Measurements from ENCODE around the gene LRMDA. TPM values are rescaled to one million over a fixed set of nuclear protein-coding genes. Genes with fewer than 3 reads are reported as not detected.
A peak's percentile ranks its signal among the peaks of the same experiment; 100 is the strongest.

The LRMDA gene
- total RNA-seq, 3 donors from 2014 or later, result 8.3 to 17.1 (median 11.1) TPM

DNA sequence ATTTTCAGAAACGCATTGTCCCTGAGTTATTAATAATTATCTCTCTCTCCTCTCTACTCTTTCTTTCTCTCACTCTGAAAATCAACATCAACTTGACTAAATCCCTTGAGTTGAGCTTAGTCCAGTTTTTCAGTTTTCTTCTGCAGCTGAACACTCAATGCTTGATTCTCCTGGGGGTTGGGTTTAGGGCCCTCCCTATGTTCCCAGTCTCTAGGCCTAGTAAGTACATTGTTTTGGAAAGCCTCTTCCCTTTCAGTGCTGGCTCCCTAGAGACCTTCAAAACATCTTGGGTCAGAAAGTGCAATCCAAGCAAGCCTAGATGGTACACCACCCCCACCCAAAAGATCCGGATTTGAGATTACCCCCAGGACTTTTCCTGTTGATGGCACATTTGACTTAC is 488.5 kb downstream of the LRMDA start:
- H3K27me3 ChIP-seq, result no peaks in the 10 kb centered on the region
- H3K36me3 ChIP-seq, result no peaks in the 10 kb centered on the region
- no peak overlapping the region for H3K4me3 ChIP-seq
- intact Hi-C loops (cut with DNase I; ENCODE audit: low total_unique reads), result loop anchor here (2.0 kb wide), 1 partner anchor 55 kb away; no protein-coding TSS in a partner anchor
- no peak for DNase-seq (ENCODE audit: low spot score in 2 of 2)
- H3K4me1 ChIP-seq, result no peaks in the 10 kb centered on the region
- H3K27ac ChIP-seq, result no peak overlapping the region
- H3K9me3 ChIP-seq, result no peaks in the 10 kb centered on the region
- TF ChIP-seq POLR2A (IDR thresholded peaks at IDR 0.05) (no peak), CTCF (IDR thresholded peaks at IDR 0.05) (no peak), POLR2AphosphoS5 (IDR thresholded peaks at IDR 0.05) (no peak)

DNA sequence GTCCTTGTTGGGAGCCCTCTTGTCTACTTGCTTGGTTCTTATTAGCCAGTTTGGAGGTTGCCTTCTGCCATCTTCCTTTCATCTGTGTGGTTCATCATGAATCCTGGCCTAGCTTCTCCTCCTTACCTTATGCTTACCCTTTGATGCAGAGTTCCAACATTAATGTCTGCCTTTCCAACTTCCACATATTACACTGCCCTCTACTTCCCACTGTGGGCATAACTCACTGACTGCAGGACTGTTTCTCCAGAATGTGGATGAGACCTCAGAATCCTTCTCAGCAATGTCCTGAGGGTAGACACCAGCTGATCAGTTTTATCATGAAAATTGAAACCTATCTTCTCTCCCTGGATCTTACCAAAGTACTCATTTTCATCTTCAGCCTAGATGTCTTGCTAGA is 491.0 kb downstream of the LRMDA start:
- Histone ChIP-seq H3K4me3 (no peak overlapping the region), H3K36me3 (no peaks in the 10 kb centered on the region), H3K9me3 (no peaks in the 10 kb centered on the region), H3K27ac (no peak overlapping the region), H3K4me1 (no peaks in the 10 kb centered on the region), H3K27me3 (no peaks in the 10 kb centered on the region)
- no peak for DNase-seq (ENCODE audit: low spot score in 2 of 2)
- TF ChIP-seq CTCF (IDR thresholded peaks at IDR 0.05) (peak in 1 of 3 donors; percentile 13), POLR2A (IDR thresholded peaks at IDR 0.05) (no peak)
- intact Hi-C loops (cut with DNase I; ENCODE audit: low total_unique reads), result no loop called here

- H3K4me1 ChIP-seq, result no peaks in the 10 kb centered on the region
- intact Hi-C loops (cut with DNase I; ENCODE audit: low total_unique reads), result no loop called here
- H3K27me3 ChIP-seq, result no peaks in the 10 kb centered on the region
- H3K36me3 ChIP-seq, result no peaks in the 10 kb centered on the region
- H3K27ac ChIP-seq, result no peak overlapping the region
- H3K9me3 ChIP-seq, result no peaks in the 10 kb centered on the region
- no peak for DNase-seq (ENCODE audit: low spot score in 2 of 2)
- no peak for TF ChIP-seq POLR2AphosphoS5 (IDR thresholded peaks at IDR 0.05)
- TF ChIP-seq CTCF (IDR thresholded peaks at IDR 0.05), result no peak
- TF ChIP-seq POLR2A (IDR thresholded peaks at IDR 0.05), result no peak
- no peak overlapping the region for H3K4me3 ChIP-seq
These were observed 493.0 kb downstream of the LRMDA start for GRCh38 chr10:75924309-75924902.

DNA sequence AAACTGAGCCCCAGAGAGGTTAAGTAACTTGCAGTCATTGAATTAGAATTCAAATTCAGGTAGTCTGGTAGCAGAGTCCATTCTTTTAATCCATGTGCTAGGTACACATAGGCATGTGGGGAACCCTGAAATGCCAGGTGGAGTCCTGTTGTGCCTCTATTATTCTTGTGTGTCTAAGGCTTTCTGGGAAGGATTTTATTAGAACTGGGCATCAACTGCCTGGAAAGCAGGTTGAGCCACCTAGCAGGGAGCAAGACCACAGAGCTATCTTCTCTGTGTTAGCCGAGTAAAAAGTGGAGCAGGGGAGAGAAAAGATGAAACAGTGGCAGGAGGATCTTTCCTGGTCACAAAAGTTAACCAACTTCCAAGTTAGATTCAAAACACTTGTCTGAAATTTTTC is 494.6 kb downstream of the LRMDA start:
- no peak overlapping the region for H3K4me3 ChIP-seq
- DNase-seq (ENCODE audit: low spot score in 2 of 2), result no peak
- H3K27me3 ChIP-seq, result no peaks in the 10 kb centered on the region
- H3K27ac ChIP-seq, result no peak overlapping the region
- no peak for TF ChIP-seq POLR2AphosphoS5 (IDR thresholded peaks at IDR 0.05)
- no peak for TF ChIP-seq CTCF (IDR thresholded peaks at IDR 0.05)
- TF ChIP-seq POLR2A (IDR thresholded peaks at IDR 0.05), result no peak
- H3K36me3 ChIP-seq, result no peaks in the 10 kb centered on the region
- intact Hi-C loops (cut with DNase I; ENCODE audit: low total_unique reads), result no loop called here
- no peaks in the 10 kb centered on the region for H3K9me3 ChIP-seq
- H3K4me1 ChIP-seq, result no peaks in the 10 kb centered on the region

GRCh38 chr10:75926763-75927162 is 495.3 kb downstream of the LRMDA start:
- H3K9me3 ChIP-seq, result no peaks in the 10 kb centered on the region
- no peaks in the 10 kb centered on the region for H3K27me3 ChIP-seq
- no peaks in the 10 kb centered on the region for H3K36me3 ChIP-seq
- no peaks in the 10 kb centered on the region for H3K4me1 ChIP-seq
- no peak for DNase-seq (ENCODE audit: low spot score in 2 of 2)
- intact Hi-C loops (cut with DNase I; ENCODE audit: low total_unique reads), result no loop called here
- TF ChIP-seq CTCF (IDR thresholded peaks at IDR 0.05), result no peak
- TF ChIP-seq POLR2A (IDR thresholded peaks at IDR 0.05), result no peak
- no peak for TF ChIP-seq POLR2AphosphoS5 (IDR thresholded peaks at IDR 0.05)
- no peak overlapping the region for H3K27ac ChIP-seq
- no peak overlapping the region for H3K4me3 ChIP-seq
